ENCODE results near the gene FMNL2.

DNA sequence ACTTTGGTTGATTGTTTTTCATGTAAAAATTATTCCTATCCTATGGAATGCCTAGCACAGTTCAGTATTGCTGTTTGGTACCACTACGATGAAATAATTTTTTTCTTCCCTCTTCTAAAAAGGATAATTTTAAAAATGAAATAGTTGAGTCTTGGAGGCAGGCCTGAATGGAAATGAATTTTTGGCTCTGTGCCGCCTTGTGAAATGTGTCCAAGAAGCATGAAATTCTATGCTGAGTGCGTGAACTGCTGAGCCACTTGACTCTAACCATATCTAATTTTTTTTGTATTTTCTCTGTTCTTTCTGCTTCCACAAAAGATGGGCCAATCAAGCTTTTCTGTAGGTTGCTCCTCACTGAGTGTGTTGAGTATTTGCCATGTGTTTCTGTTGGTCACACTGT is 287.2 kb downstream of the FMNL2 start:
- TF ChIP-seq, protein P1, sequence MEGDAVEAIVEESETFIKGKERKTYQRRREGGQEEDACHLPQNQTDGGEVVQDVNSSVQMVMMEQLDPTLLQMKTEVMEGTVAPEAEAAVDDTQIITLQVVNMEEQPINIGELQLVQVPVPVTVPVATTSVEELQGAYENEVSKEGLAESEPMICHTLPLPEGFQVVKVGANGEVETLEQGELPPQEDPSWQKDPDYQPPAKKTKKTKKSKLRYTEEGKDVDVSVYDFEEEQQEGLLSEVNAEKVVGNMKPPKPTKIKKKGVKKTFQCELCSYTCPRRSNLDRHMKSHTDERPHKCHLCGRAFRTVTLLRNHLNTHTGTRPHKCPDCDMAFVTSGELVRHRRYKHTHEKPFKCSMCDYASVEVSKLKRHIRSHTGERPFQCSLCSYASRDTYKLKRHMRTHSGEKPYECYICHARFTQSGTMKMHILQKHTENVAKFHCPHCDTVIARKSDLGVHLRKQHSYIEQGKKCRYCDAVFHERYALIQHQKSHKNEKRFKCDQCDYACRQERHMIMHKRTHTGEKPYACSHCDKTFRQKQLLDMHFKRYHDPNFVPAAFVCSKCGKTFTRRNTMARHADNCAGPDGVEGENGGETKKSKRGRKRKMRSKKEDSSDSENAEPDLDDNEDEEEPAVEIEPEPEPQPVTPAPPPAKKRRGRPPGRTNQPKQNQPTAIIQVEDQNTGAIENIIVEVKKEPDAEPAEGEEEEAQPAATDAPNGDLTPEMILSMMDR (IDR thresholded peaks at IDR 0.05; ENCODE audit: insufficient read depth, low read depth, low read length) = no peak
- TF ChIP-seq EZH2 (IDR thresholded peaks at IDR 0.05; ENCODE audit: insufficient read depth, low read length) = no peak

All from astrocyte (in vitro differentiated cells and primary cell).